Ascending aorta (tissue), 2 donors: ENCODE results near the gene PRUNE2. TPM values are rescaled to one million over a fixed set of nuclear protein-coding genes. Genes with fewer than 3 reads are reported as not detected.
A peak's percentile ranks its signal among the peaks of the same experiment; 100 is the strongest.

Source experiments
- DNase-seq, 2 donors: peaks; one replicate each; pipeline ENCODE4 v3.0.0-alpha.2; 2019; ENCODE audit warnings: low spot score in 2 of 2
- H3K27ac ChIP-seq, 2 donors: fragments of 200-600 bp; sonication (generic); one replicate each; pipeline ENCODE4 v1.5.1; 2016 to 2017; ENCODE audit warnings: mild to moderate bottlenecking in 1 of 2
- H3K27me3 ChIP-seq: fragments of 200-600 bp; sonication (generic); one replicate; pipeline ENCODE4 v1.5.1; 2017
- H3K36me3 ChIP-seq, 2 donors: fragments of 200-600 bp; sonication (generic); one replicate each; pipeline ENCODE4 v1.5.1; 2016
- H3K4me1 ChIP-seq, 2 donors: fragments of 200-600 bp; sonication (generic); one replicate each; pipeline ENCODE4 v1.5.1; 2016 to 2017; ENCODE audit warnings: mild to moderate bottlenecking in 1 of 2
- H3K4me3 ChIP-seq, 2 donors: fragments of 200-600 bp; sonication (generic); one replicate each; pipeline ENCODE4 v1.5.1; 2016 to 2017; ENCODE audit warnings: mild to moderate bottlenecking in 1 of 2
- H3K9me3 ChIP-seq, 2 donors: fragments of 200-600 bp; sonication (generic); one replicate each; pipeline ENCODE4 v1.5.1; 2016
- CTCF ChIP-seq, 3 experiments: fragments of 200-600 bp in 2 of 3; fragments of 450-650 bp in 1 of 3; sonication (generic) in 2 of 3; IDR thresholded peaks; one replicate each; pipeline ENCODE4 v1.5.1; 2016 to 2019; ENCODE audit warnings: antibody characterized with exemption in 3 of 3, mild to moderate bottlenecking in 1 of 3, moderate library complexity in 1 of 3
- intact Hi-C: fragments of 100-400 bp; cut with DNase I; formaldehyde crosslinking; loops from one replicate; pipeline ENCODE4 v1.15.1; 2023
- total RNA-seq: library from RNA; depleted of rRNA; stranded (reverse); fragments of >200 nt; gene quantifications from one replicate; pipeline ENCODE4 v1.1.0, GENCODE V29; 2016

Gene PRUNE2
- total RNA-seq, 1 donor from 2014 or later: 200 TPM

- DNase-seq: no peak
- Histone ChIP-seq H3K9me3 (no peaks in the 10 kb centered on the region), H3K4me1 (peaks cover 0 to 53% of the 10 kb centered on the region in 2 donors), H3K27ac (peak overlapping the region; percentile 70 to 73), H3K4me3 (peak overlapping the region in 1 of 2 donors; percentile 12), H3K27me3 (peaks cover 3% of the 10 kb centered on the region), H3K36me3 (peaks cover 3 to 13% of the 10 kb centered on the region in 2 donors)
- intact Hi-C loops: no loop called here
- TF ChIP-seq CTCF (IDR thresholded peaks at IDR 0.05): no peak
Measured at GRCh38 chr9:76887003-76887821, 18.7 kb downstream of the PRUNE2 start.

GRCh38 chr9:76886318-76886717 is 19.6 kb downstream of the PRUNE2 start:
- H3K36me3 ChIP-seq: peaks cover 3 to 13% of the 10 kb centered on the region in 2 donors
- TF ChIP-seq CTCF (IDR thresholded peaks at IDR 0.05): no peak
- peaks cover 0 to 47% of the 10 kb centered on the region in 2 donors for H3K4me1 ChIP-seq
- intact Hi-C loops: no loop called here
- peaks cover 3% of the 10 kb centered on the region for H3K27me3 ChIP-seq
- no peak overlapping the region for H3K4me3 ChIP-seq
- no peak for DNase-seq
- H3K27ac ChIP-seq: peak overlapping the region; percentile 70 to 73
- no peaks in the 10 kb centered on the region for H3K9me3 ChIP-seq

DNA sequence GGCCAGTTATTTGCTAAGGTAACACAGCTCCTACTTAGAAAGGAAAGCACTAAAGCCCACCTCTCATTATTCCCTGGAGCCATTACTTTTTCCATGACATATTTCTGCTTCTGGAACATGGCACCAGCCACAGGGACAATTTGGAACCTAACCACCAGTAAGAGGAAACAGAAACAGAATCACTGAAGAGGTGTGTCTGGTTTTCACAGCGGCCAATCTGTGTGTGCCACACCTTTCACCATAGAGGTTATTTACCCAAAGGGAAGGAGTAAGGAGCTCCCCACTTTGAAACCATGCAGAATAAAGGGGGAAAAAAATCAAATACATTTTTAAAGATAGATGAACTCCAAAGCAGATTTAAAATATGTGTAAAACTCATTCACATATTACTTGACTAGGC is 21.1 kb downstream of the PRUNE2 start:
- Histone ChIP-seq H3K27ac (peak overlapping the region in 1 of 2 donors; percentile 29), H3K9me3 (no peaks in the 10 kb centered on the region), H3K4me3 (no peak overlapping the region), H3K27me3 (peaks cover 3% of the 10 kb centered on the region), H3K4me1 (peaks cover 0 to 48% of the 10 kb centered on the region in 2 donors), H3K36me3 (peaks cover 3 to 5% of the 10 kb centered on the region in 2 donors)
- intact Hi-C loops: no loop called here
- TF ChIP-seq CTCF (IDR thresholded peaks at IDR 0.05): no peak
- DNase-seq: no peak

DNA sequence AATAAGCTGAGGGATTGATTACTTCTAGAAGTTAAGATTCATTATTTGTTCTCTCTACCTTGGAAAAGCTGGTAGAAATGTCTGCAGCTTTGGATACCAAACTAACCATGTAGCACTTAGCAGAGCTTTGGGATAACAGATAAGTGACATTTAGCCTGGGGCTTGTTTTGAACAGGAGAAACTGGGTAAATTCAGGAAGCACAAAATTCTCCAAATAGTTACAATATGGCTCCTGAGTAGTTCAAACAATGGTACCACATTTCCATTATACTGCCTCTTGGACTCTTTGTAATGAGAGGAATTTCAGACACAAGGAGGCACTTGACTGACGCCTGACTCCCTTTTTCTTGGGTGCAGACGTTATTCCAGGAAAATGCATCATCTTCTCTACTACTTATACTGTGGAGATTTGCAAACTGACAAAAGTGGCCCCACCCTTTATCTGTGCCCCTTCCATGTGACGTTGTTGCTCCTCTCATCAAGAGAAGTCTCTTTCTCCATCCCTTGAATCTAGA is 22.5 kb downstream of the PRUNE2 start:
- Histone ChIP-seq H3K4me1 (peaks cover 0 to 49% of the 10 kb centered on the region in 2 donors), H3K27me3 (peaks cover 3% of the 10 kb centered on the region), H3K27ac (peak overlapping the region in 1 of 2 donors; percentile 29), H3K4me3 (no peak overlapping the region), H3K9me3 (no peaks in the 10 kb centered on the region), H3K36me3 (peaks cover 3 to 5% of the 10 kb centered on the region in 2 donors)
- TF ChIP-seq CTCF (IDR thresholded peaks at IDR 0.05): no peak
- intact Hi-C loops: no loop called here
- DNase-seq: no peak

DNA sequence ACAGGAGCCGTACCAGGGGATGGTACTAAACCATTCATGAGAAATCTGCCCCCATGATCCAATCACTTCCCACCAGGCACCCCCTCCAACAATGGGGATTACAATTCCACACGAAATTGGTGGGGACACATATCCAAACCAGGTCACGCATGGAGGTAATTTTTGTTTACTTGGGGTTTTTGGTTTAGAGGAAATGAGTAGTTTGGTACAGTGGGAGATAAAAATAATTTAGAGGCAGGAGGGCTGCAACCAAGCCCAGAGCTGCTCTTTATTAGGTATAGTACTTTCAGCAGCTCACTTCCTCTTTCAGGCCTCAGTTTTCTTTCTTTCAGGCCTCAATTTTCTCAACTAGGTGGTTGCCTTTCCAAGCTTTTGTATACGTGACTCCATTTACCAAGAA is 23.2 kb downstream of the PRUNE2 start:
- peaks cover 3% of the 10 kb centered on the region for H3K27me3 ChIP-seq
- DNase-seq: no peak
- H3K4me1 ChIP-seq: peaks cover 0 to 49% of the 10 kb centered on the region in 2 donors
- no peak overlapping the region for H3K4me3 ChIP-seq
- H3K36me3 ChIP-seq: peaks cover 3 to 5% of the 10 kb centered on the region in 2 donors
- H3K27ac ChIP-seq: peak overlapping the region in 1 of 2 donors; percentile 0
- H3K9me3 ChIP-seq: no peaks in the 10 kb centered on the region
- TF ChIP-seq CTCF (IDR thresholded peaks at IDR 0.05): no peak
- intact Hi-C loops: no loop called here
